Non-pigmented ciliary epithelial cell (primary cell): ENCODE data around the gene LAMA2.
A peak's percentile ranks its signal among the peaks of the same experiment; 100 is the strongest.

Experiments
- DNase-seq: peaks from one replicate; pipeline ENCODE4 v3.0.0-alpha.2; 2010; ENCODE audit warnings: low read depth

LAMA2 gene

GRCh38 chr6:129451187-129451586 is 568.2 kb downstream of the LAMA2 start:
- DNase-seq = no peak

- no peak for DNase-seq
These were observed 570.1 kb downstream of the LAMA2 start for GRCh38 chr6:129453073-129453472.

GRCh38 chr6:129454488-129454887 is 571.5 kb downstream of the LAMA2 start:
- no peak for DNase-seq

- DNase-seq = no peak
These were observed 572.3 kb downstream of the LAMA2 start for GRCh38 chr6:129455126-129455769.

GRCh38 chr6:129460221-129460620 is 577.3 kb downstream of the LAMA2 start:
- DNase-seq = no peak

- DNase-seq = no peak
These were observed 586.2 kb downstream of the LAMA2 start for GRCh38 chr6:129469070-129469662.

GRCh38 chr6:129472239-129472638 is 589.3 kb downstream of the LAMA2 start:
- no peak for DNase-seq

GRCh38 chr6:129473546-129473945 is 590.6 kb downstream of the LAMA2 start:
- no peak for DNase-seq

GRCh38 chr6:129475477-129476247 is 592.7 kb downstream of the LAMA2 start:
- DNase-seq = no peak

- no peak for DNase-seq
These were observed 593.3 kb downstream of the LAMA2 start for GRCh38 chr6:129476248-129476564.

- no peak for DNase-seq
These were observed 593.9 kb downstream of the LAMA2 start for GRCh38 chr6:129476810-129477209.

GRCh38 chr6:129478379-129478778 is 595.4 kb downstream of the LAMA2 start:
- DNase-seq = no peak

GRCh38 chr6:129481706-129482105 is 598.8 kb downstream of the LAMA2 start:
- no peak for DNase-seq

GRCh38 chr6:129485746-129486145 is 602.8 kb downstream of the LAMA2 start:
- DNase-seq = no peak

GRCh38 chr6:129486327-129486726 is 603.4 kb downstream of the LAMA2 start:
- DNase-seq = no peak

- no peak for DNase-seq
These were observed 605.4 kb downstream of the LAMA2 start for GRCh38 chr6:129488313-129488712.

GRCh38 chr6:129489215-129489765 is 606.4 kb downstream of the LAMA2 start:
- DNase-seq = no peak

- peak; percentile 96 for DNase-seq
These were observed 607.8 kb downstream of the LAMA2 start for GRCh38 chr6:129490521-129491255.

- no peak for DNase-seq
These were observed 608.5 kb downstream of the LAMA2 start for GRCh38 chr6:129491436-129491835.

GRCh38 chr6:129492260-129492659 is 609.3 kb downstream of the LAMA2 start:
- no peak for DNase-seq

- DNase-seq = no peak
These were observed 610.5 kb downstream of the LAMA2 start for GRCh38 chr6:129493354-129493902.

GRCh38 chr6:129494099-129494498 is 611.2 kb downstream of the LAMA2 start:
- DNase-seq = no peak
